WTC11 (cell line): ENCODE results near the gene ZNF81. TPM values are rescaled to one million over a fixed set of nuclear protein-coding genes. Genes with fewer than 3 reads are reported as not detected.
"Not testable (repeated sequence)": the region's sequence is repeated elsewhere in the genome, so short reads cannot be mapped to it uniquely, and the experiment has no call there.

Experiments
- ATAC-seq: fragments of 200-7000 bp; cut with Tn5 transposase; 2 replicates; pipeline ENCODE4 v1.10.0; 2021; ENCODE audit warnings: mild to moderate bottlenecking, moderate library complexity
- CTCF ChIA-PET: fragments of 300-600 bp; sonication (Branson Sonifier 250); formaldehyde crosslinking; loops from one replicate; lab custom pipeline; 2021; ENCODE audit warnings: antibody characterized with exemption; lab: Charles Lee
- POLR2A ChIA-PET: fragments of 350-600 bp; sonication (Branson Sonifier 250); formaldehyde crosslinking; loops from one replicate; lab custom pipeline; 2021; ENCODE audit warnings: antibody characterized with exemption; lab: Charles Lee
- DNase-seq: peaks from one replicate; pipeline ENCODE4 v3.0.0; 2021; ENCODE audit warnings: low spot score
- H3K27ac Mint-ChIP-seq: 2 replicates; pipeline ENCODE4 v1.8.0; 2021; ENCODE audit warnings: mixed read lengths
- H3K27me3 Mint-ChIP-seq: 2 replicates; pipeline ENCODE4 v1.8.0; 2021; ENCODE audit warnings: low read depth, mild to moderate bottlenecking, moderate library complexity, mixed read lengths
- H3K36me3 Mint-ChIP-seq: 2 replicates; pipeline ENCODE4 v1.8.0; 2021; ENCODE audit warnings: mixed read lengths
- H3K4me1 Mint-ChIP-seq: 2 replicates; pipeline ENCODE4 v1.8.0; 2022; ENCODE audit warnings: mixed read lengths
- H3K4me3 Mint-ChIP-seq: 2 replicates; pipeline ENCODE4 v1.8.0; 2021; ENCODE audit warnings: mild to moderate bottlenecking, moderate library complexity, mixed read lengths
- H3K9me3 Mint-ChIP-seq: 2 replicates; pipeline ENCODE4 v1.8.0; 2021; ENCODE audit warnings: mixed read lengths
- ARID4B ChIP-seq: sonication (generic); formaldehyde crosslinking; IDR thresholded peaks from 2 replicates; pipeline ENCODE4 v1.8.0; 2023; ENCODE audit warnings: missing genetic modification reagents, mild to moderate bottlenecking, borderline replicate concordance
- CBFB ChIP-seq: sonication (generic); formaldehyde crosslinking; IDR thresholded peaks from 2 replicates; pipeline ENCODE4 v1.8.1; 2022; ENCODE audit warnings: mild to moderate bottlenecking, low read depth, missing genetic modification reagents
- ELF4 ChIP-seq: sonication (generic); formaldehyde crosslinking; IDR thresholded peaks from 2 replicates; pipeline ENCODE4 v1.8.1; 2022; ENCODE audit warnings: low read depth, mild to moderate bottlenecking, moderate library complexity, missing genetic modification reagents
- EMX1 ChIP-seq: fragments of 250-450 bp; sonication (Bioruptor Pico); IDR thresholded peaks from 2 replicates; pipeline ENCODE4 v1.8.0; 2021; ENCODE audit warnings: mild to moderate bottlenecking
- ERG ChIP-seq: fragments of 250-450 bp; sonication (Bioruptor Pico); IDR thresholded peaks from 2 replicates; pipeline ENCODE4 v1.8.0; 2021; ENCODE audit warnings: mild to moderate bottlenecking
- FOXJ3 ChIP-seq: sonication (generic); formaldehyde crosslinking; IDR thresholded peaks from 2 replicates; pipeline ENCODE4 v1.9.0; 2021; ENCODE audit warnings: missing genetic modification reagents, mild to moderate bottlenecking, borderline replicate concordance
- GABPB1 ChIP-seq: sonication (generic); formaldehyde crosslinking; IDR thresholded peaks from 2 replicates; pipeline ENCODE4 v1.8.1; 2023; ENCODE audit warnings: mild to moderate bottlenecking, missing genetic modification reagents
- GRHL2 ChIP-seq: fragments of 250-450 bp; sonication (Bioruptor Pico); IDR thresholded peaks from 2 replicates; pipeline ENCODE4 v1.8.0; 2022; ENCODE audit warnings: mild to moderate bottlenecking, moderate library complexity; ENCODE audit not compliant: insufficient replicate concordance, severe bottlenecking
- JAZF1 ChIP-seq: fragments of 250-450 bp; sonication (Bioruptor Pico); IDR thresholded peaks from 2 replicates; pipeline ENCODE4 v1.9.0; 2021; ENCODE audit warnings: moderate library complexity, mild to moderate bottlenecking, inconsistent platforms
- JUN ChIP-seq: sonication (generic); formaldehyde crosslinking; IDR thresholded peaks from 2 replicates; pipeline ENCODE4 v1.8.0; 2023; ENCODE audit warnings: mild to moderate bottlenecking, missing genetic modification reagents
- MAX ChIP-seq: sonication (generic); formaldehyde crosslinking; IDR thresholded peaks from 2 replicates; pipeline ENCODE4 v1.8.0; 2022; ENCODE audit warnings: mild to moderate bottlenecking, missing genetic modification reagents
- PRRX2 ChIP-seq: fragments of 250-450 bp; sonication (Bioruptor Pico); IDR thresholded peaks from 2 replicates; pipeline ENCODE4 v1.8.0; 2021; ENCODE audit warnings: mild to moderate bottlenecking
- RELA ChIP-seq: sonication (generic); formaldehyde crosslinking; IDR thresholded peaks from 2 replicates; pipeline ENCODE4 v1.8.1; 2022; ENCODE audit warnings: missing genetic modification reagents, mild to moderate bottlenecking, borderline replicate concordance
- SOX15 ChIP-seq: fragments of 250-450 bp; sonication (Bioruptor Pico); IDR thresholded peaks from 2 replicates; pipeline ENCODE4 v1.9.0; 2021; ENCODE audit warnings: mild to moderate bottlenecking
- USF2 ChIP-seq: sonication (generic); formaldehyde crosslinking; IDR thresholded peaks from 2 replicates; pipeline ENCODE4 v1.8.1; 2023; ENCODE audit warnings: mild to moderate bottlenecking, missing genetic modification reagents, moderate library complexity
- ZNF317 ChIP-seq: sonication (generic); formaldehyde crosslinking; IDR thresholded peaks from 2 replicates; pipeline ENCODE4 v1.8.1; 2023; ENCODE audit warnings: low read depth, mild to moderate bottlenecking, moderate library complexity, missing genetic modification reagents, borderline replicate concordance
- total RNA-seq: library from RNA; stranded (reverse); gene quantifications from 3 replicates; pipeline ENCODE4 v1.2.3, GENCODE V29; 2021
- TF ChIP-seq, protein P1 (sequence below): sonication (generic); formaldehyde crosslinking; IDR thresholded peaks from 2 replicates; pipeline ENCODE4 v1.8.0; 2022; ENCODE audit warnings: missing genetic modification reagents
- TF ChIP-seq, protein P2 (sequence below): sonication (generic); formaldehyde crosslinking; IDR thresholded peaks from 2 replicates; pipeline ENCODE4 v1.8.1; 2022; ENCODE audit warnings: mild to moderate bottlenecking, missing genetic modification reagents, moderate library complexity, borderline replicate concordance
- TF ChIP-seq, protein P3 (sequence below): sonication (generic); formaldehyde crosslinking; IDR thresholded peaks from 2 replicates; pipeline ENCODE4 v1.8.1; 2022; ENCODE audit warnings: low read depth, mild to moderate bottlenecking, moderate library complexity, missing genetic modification reagents, borderline replicate concordance

Gene ZNF81
- total RNA-seq, 1 experiment from 2014 or later: 12.0 TPM

DNA sequence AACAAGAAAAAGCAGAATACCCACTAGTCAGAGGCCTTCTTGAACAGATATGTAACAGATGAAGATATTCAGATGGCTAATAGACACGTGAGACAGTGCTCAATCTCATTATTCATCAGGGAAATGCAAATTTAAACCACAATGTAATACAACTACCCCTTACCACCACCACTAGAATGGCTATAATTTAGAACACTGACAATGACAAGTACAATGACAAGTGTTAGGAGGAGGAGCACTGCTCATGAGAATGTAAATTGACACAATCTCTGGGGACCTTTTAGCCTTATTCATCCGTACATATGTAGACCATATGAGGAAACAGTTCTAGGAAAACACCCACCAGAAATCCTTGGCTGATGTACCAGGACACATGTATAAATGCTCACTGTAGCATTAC lies 13.1 kb downstream of the ZNF81 start (continued):
- TF ChIP-seq GRHL2: no peak
- no peak for TF ChIP-seq GABPB1
- TF ChIP-seq RELA (CRISPR knock-in tag): no peak
- TF ChIP-seq FOXJ3 (CRISPR knock-in tag): no peak
- no peak for TF ChIP-seq EMX1
- TF ChIP-seq, all 79 proteins: peak for 0

DNA sequence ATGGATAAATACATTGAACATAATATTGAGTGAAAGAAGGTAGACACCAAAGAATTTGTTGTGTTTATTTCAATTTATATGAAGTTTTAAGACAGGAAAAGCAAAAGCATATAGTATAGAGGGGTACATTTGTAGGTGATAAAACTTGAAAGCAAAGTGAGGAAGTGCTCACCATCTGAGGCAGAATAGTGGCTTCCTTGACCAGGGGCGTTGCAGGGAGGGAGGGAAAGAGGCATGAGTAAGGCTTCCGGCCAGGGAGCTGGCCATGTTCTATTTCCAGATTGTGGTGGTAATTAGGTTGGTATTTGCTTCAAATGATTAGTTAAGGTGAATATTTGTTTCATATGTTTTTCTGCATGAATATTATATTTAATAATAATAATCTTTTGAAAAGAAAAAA lies 13.7 kb downstream of the ZNF81 start:
- H3K9me3 Mint-ChIP-seq, DNase-seq, H3K27ac Mint-ChIP-seq, H3K4me1 Mint-ChIP-seq, POLR2A ChIA-PET, ATAC-seq, H3K4me3 Mint-ChIP-seq, H3K27me3 Mint-ChIP-seq: not testable (repeated sequence)
- CTCF ChIA-PET: interaction anchor here (0.7 kb wide), 1 partner anchor 111 kb away, joined by 4 read pairs; no protein-coding TSS in a partner anchor
- H3K36me3 Mint-ChIP-seq: peaks cover 13% of the 10 kb centered on the region

GRCh38 chrX:47850901-47851300 lies 14.2 kb downstream of the ZNF81 start:
- H3K9me3 Mint-ChIP-seq: no peaks in the 10 kb centered on the region
- ChIA-PET POLR2A (no interaction called here), CTCF (no interaction called here)
- no peaks in the 10 kb centered on the region for H3K27me3 Mint-ChIP-seq
- H3K27ac Mint-ChIP-seq: no peak overlapping the region
- no peak for ATAC-seq
- no peak overlapping the region for H3K4me3 Mint-ChIP-seq
- no peak for DNase-seq
- H3K36me3 Mint-ChIP-seq: peaks cover 13% of the 10 kb centered on the region
- no peaks in the 10 kb centered on the region; the same call in 1 of the 2 replicates for H3K4me1 Mint-ChIP-seq
- TF ChIP-seq, protein P1, sequence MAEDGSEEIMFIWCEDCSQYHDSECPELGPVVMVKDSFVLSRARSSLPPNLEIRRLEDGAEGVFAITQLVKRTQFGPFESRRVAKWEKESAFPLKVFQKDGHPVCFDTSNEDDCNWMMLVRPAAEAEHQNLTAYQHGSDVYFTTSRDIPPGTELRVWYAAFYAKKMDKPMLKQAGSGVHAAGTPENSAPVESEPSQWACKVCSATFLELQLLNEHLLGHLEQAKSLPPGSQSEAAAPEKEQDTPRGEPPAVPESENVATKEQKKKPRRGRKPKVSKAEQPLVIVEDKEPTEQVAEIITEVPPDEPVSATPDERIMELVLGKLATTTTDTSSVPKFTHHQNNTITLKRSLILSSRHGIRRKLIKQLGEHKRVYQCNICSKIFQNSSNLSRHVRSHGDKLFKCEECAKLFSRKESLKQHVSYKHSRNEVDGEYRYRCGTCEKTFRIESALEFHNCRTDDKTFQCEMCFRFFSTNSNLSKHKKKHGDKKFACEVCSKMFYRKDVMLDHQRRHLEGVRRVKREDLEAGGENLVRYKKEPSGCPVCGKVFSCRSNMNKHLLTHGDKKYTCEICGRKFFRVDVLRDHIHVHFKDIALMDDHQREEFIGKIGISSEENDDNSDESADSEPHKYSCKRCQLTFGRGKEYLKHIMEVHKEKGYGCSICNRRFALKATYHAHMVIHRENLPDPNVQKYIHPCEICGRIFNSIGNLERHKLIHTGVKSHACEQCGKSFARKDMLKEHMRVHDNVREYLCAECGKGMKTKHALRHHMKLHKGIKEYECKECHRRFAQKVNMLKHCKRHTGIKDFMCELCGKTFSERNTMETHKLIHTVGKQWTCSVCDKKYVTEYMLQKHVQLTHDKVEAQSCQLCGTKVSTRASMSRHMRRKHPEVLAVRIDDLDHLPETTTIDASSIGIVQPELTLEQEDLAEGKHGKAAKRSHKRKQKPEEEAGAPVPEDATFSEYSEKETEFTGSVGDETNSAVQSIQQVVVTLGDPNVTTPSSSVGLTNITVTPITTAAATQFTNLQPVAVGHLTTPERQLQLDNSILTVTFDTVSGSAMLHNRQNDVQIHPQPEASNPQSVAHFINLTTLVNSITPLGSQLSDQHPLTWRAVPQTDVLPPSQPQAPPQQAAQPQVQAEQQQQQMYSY (CRISPR knock-in tag): no peak
- TF ChIP-seq PRRX2 (CRISPR knock-in tag) (no peak), ZNF317 (no peak), SOX15 (CRISPR knock-in tag) (no peak), MAX (no peak), ERG (no peak), JAZF1 (CRISPR knock-in tag) (no peak), JUN (CRISPR knock-in tag) (no peak), ARID4B (CRISPR knock-in tag) (no peak), CBFB (CRISPR knock-in tag) (no peak), ELF4 (no peak), USF2 (CRISPR knock-in tag) (no peak)
- TF ChIP-seq, protein P2, sequence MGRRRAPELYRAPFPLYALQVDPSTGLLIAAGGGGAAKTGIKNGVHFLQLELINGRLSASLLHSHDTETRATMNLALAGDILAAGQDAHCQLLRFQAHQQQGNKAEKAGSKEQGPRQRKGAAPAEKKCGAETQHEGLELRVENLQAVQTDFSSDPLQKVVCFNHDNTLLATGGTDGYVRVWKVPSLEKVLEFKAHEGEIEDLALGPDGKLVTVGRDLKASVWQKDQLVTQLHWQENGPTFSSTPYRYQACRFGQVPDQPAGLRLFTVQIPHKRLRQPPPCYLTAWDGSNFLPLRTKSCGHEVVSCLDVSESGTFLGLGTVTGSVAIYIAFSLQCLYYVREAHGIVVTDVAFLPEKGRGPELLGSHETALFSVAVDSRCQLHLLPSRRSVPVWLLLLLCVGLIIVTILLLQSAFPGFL (CRISPR knock-in tag): no peak
- TF ChIP-seq, protein P3, sequence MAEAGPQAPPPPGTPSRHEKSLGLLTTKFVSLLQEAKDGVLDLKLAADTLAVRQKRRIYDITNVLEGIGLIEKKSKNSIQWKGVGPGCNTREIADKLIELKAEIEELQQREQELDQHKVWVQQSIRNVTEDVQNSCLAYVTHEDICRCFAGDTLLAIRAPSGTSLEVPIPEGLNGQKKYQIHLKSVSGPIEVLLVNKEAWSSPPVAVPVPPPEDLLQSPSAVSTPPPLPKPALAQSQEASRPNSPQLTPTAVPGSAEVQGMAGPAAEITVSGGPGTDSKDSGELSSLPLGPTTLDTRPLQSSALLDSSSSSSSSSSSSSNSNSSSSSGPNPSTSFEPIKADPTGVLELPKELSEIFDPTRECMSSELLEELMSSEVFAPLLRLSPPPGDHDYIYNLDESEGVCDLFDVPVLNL (CRISPR knock-in tag): no peak
